ENCODE data around the gene KCNK10.

KCNK10 gene

DNA sequence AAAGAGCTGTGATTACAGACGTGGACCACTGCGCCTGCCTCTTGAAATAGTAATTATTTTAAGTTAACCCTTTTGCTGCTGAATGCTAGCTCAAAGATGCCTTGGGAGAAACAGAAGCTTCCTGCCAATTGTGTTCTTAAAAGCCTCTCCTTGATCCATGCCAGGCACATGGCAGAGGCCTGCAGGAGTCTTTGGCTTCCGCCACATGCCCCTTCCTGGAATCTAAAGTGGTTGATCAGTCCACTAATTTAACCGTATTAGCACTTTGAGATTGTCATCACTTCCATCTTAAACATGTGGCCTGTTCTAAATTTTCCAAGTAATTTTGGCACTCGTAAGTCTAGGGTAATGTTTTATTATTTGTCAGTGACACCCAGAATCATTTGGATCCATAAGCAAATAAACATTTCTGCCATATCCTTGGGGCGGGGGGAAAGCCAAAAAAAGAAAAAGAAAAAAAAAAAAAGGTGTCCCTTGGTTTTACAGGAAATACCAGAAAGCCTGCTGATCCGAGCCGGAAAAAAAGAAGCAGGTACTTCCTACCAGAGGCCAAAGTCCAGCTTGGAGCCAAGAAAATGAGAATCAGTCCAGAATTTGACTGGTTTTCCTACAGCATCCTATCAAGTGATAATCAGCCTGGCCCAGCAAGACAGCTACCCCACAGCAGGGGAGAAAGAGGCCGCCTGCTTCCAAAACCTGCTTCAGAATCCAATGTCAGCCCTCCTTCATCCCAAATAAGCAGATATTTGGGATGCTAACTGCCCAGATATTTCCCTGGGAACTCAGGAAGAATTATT, 104.8 kb downstream of the KCNK10 start:
- DNase-seq (ENCODE audit: low read depth) = no peak

DNA sequence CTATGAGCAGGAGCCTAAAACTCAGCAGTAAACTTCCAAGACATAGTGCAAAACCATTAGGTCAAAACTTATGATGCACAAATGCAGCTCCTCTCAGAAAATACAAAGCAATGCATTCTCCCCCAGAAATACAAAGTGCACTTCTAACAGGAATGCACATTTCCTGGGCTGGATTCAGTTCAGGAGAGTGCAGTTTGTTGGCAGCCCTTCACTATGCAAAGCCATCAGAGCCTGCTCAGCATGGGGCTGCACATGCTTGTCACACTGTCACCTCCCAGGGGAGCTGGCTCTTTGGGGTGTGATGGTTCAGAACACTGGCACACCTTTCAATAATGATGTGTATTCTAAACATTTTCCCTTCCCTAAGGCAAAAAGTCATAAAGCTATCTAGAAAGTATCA, 110.4 kb downstream of the KCNK10 start:
- no peak for DNase-seq (ENCODE audit: low read depth)

DNA sequence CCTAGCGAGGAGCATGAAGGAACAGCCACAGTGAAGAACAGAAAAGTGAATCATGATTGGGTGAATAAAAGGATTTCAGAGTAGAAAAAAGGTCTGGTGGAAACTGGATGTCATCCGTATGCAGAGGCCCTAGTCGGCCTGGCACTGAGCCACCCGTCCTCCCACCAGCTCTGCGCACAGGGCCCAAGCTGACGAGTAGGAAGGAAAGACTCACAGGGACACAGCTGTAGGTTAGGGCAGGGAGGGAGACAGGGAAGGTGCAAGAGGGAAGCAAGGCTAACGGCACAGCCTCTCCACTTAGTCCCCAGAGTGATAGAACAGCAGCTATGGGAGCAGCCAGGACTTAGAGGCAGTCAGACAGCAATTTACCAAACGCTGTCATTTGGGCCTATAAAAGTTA, 112.6 kb downstream of the KCNK10 start:
- DNase-seq (ENCODE audit: low read depth) = no peak

DNA sequence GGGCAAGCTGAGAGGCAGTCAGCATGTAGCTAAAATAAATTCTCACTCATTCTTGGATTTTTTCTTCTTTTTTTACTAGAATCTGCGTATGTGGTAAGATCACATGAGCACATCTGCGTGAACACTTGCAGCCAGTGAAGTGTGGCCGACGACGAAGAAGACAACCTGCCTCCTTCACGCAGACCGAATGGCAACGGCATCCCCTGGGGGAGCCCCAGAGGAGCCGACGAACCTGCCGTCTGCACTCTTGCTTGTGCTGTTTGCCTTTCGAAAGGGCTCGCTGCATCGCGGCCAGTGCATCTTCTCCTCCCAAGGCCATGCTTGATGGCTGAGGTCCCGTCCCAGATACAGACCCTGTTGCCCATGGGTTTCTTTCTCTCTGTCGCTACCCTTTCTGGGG, 113.8 kb downstream of the KCNK10 start:
- DNase-seq (ENCODE audit: low read depth) = no peak

DNA sequence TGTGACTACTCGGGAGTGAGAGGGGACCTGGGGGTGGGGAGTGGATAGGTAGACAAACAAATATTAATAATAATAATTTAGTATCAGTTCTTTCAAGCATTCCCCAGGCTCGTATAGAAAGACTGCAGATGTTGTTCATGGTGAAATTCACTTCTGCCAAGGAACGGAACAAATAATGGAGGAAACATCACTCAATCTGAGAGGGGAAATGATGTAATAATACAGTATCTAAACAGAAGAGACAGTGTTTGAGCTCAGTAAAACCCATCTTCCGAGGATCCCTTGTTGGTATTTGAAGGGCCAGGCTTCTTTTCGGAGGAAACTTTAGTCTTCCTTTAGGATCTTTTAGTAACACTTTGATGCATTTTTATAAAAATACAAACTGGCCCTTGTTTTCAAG, 114.2 kb downstream of the KCNK10 start:
- no peak for DNase-seq (ENCODE audit: low read depth)

DNA sequence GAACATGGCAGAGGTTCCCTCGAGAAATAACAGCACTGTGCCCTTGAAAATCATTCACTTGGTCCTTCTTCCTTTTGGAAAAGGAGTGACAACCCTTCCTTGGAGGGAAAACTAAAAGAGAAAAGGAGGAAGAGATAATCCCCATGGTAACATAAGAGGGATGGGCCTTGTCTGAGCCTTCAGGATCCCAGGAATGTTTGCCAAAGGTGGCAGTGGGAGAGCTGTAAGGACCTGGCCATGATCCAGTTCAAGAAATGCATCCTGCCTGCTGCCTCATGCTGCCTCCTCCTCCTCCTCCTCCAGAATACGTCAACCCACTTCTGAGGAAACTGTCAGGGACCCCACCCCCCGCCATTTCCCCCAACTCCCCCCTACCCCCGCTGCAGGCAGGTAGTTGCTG, 118.8 kb downstream of the KCNK10 start:
- DNase-seq (ENCODE audit: low read depth) = no peak

DNA sequence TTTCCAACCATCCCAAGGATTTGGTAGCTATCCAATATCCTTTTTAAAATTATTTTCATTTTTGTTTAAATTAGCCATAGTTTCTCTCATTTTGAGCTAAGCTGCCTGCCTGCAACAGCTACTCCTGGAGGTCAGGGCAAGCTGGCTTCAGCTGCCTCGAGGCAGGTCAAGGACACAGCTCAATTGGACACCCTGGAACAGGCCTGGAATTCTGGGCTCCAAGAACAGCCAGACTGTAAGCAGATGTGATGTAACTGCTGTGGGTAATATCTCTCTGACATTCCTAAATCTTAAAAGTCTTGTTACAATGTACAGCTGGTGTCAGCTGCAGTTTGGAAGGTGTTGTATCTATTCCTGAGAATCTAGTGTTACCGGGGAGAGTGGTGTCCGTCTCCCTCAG, 119.8 kb downstream of the KCNK10 start:
- no peak for DNase-seq (ENCODE audit: low read depth)

DNA sequence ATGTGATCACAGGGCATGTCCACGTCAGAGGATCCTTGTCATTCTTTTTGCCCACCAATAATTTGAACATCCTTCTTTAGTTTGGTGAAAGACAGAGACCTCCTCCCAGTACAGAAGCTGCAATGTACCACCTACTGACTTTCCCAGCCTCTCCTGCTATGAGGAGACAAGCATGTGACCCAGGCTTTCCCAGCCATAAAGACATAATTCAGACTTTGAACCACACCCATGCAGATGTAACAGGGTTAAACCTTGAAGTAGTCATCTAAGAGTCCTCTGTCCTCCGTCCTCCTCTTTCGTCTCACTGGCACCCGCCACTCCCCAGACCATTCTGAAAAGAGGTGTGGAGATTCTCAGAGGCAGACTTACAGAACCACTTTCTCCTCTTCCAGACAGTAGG, 120.8 kb downstream of the KCNK10 start:
- no peak for DNase-seq (ENCODE audit: low read depth)

DNA sequence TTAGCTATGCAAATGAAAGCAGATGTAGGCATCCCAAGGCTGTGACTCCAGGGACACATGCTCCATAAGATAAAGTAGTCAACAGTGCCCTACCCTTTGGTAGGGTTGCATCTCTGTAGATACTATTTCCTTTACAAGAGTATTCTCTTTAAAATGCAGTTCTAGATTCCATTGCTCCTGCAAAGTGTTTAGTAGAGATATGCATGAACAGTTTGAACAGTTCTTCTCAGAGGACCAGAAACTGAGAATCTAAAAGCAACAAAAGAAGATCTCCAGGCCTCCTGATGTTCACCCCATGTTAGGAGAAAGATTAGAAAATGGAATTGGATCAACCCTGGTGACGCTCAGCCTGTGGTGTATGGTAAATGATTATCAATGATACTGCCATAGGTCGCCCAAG, 121.2 kb downstream of the KCNK10 start:
- DNase-seq (ENCODE audit: low read depth) = no peak

DNA sequence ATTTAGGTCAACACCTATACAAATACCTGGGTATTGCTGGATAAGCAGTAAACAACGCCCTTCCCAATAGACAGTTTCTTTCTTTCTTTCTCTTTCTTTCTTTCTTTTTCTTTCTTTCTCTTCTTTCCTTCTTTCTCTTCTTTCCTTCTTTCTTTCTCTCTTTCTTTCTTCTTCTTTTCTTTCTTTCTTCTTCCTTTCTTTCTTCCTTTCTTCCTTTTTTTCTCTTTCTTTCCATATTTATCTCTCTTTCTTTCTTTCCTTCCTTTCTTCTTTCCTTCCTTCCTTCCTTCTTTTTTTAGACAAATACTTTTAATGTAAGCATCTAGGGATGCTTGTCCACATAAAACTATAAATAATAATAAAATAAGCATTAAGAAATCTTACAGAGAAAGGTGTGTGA, 123.2 kb downstream of the KCNK10 start:
- no peak for DNase-seq (ENCODE audit: low read depth)

DNA sequence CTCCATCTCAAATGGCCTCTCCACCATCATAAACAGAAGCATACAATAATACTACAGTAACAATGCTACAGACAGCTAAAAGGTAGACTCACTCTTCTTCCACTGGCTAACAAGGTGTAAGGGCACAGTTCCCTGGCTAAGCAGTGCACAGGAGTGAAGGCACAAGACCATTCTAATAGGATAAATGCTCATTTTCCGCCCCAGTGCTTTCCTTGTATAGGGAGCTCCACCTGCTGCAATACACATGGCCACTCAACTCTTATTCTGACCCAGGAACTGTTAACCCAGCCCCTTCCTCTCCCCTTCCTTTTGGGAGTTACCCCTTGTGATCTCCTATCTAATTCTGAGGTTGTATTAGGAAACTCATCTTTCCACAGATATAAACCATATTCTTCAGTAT, 124.6 kb downstream of the KCNK10 start:
- DNase-seq (ENCODE audit: low read depth) = no peak

DNA sequence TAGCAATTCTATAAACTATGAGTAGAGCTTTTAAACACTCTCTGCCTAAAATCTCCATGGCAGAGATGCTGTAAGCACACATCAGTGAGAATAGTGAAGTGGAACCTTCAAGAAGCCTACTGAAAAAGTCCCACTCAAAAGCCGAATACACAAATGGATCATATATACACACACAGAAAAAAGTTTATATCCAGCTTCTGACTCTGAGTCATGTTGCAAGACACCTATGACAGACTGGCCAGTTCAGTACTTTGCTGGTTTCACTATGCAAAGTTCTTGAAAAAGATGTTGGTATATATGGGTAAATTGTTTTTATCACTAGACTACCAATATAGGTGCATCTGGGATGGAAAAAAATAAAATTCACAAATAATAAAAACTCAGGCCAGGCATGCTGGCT, 126.1 kb downstream of the KCNK10 start:
- no peak for DNase-seq (ENCODE audit: low read depth)

DNA sequence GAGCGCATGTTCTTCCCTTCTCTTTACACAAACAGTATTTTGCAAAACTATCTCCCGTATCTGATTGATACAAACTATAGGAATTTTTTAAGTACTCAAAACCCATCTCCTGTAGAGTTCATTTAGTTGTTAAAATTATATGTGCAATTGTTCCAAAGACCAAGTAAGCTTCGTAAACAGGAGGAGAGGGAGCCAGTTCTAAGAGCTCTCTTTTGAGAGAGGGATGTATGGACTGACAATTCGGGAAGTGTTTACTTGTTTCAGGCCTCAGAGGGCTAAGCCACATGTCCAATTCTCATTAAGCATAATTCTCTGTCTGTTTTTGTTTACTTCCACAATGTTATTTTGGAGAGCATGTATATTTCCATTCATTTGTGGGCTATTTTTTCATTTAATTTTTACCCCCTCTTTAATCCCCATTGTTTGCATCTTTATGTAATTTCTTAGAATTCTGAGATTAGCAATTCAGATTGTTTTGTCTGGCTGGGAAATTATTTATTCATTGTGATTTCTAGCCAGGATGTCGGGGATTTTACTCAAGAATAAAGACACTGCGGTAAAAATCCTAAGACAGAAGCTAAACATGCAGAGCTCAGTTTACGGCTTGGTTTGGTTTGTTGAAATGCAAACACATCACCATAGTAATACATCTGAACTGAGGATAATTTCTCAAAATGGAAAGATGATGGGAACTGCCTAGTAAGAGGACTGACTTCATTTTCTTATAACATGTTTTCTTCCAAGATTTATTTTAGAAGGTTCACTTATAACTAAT, 126.8 kb downstream of the KCNK10 start:
- DNase-seq (ENCODE audit: low read depth) = no peak

DNA sequence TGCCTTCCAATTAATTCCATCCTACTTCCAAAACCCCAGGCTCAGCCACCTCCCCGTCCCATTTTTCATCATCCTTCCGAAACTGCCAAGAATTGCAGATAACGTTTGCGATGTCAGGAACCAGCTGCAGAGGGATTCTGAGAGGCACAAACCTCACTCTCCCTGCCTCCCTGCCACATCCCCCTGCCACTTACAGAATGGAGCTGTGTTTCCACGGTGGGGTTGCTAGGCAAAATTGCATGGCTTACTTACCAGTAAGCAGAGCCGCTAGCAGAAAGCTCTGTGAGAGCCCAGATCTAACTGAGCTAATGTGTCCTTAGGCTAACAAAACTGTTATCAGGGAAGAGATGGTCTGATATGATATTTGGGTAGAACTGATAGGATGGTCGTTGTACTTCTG, 127.4 kb downstream of the KCNK10 start:
- DNase-seq (ENCODE audit: low read depth) = no peak

DNA sequence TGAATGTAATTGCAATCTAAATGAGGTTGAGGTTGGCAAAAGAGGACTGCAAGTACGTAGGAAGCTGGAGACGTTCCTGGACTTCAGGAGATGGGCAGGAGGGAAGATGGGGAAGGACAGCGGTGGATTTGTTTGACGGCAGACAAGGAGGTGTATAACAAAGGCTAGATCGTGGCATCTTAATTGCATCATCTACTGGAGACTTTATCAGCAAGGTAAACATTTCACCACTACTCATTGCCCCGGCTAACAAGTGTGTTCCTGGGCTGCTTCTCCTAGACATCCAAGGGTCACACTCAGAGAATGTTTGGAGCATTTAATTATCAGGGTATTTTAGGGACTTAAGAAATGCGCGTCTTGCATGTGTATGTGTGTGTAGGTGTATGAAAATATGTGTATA, 128.5 kb downstream of the KCNK10 start:
- DNase-seq (ENCODE audit: low read depth) = no peak

DNA sequence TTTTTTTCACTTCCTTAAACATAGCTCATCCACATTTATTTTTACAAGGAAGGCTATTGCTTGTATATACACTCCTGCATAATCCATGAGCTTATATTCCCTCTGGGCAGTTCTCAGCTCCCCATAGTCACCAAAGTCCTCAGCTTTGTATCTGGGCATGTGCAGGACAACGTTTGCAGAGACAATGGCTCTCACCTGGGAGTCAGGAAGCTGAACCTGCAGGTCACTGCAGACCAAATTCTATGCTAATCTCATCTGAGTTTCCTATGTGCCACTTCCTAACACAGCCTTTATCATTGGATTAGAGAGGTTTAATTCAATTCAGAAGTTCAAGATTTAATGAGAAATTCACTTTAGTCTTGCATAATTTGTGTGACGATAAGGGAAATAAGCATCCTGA, 131.5 kb downstream of the KCNK10 start:
- DNase-seq (ENCODE audit: low read depth) = no peak

DNA sequence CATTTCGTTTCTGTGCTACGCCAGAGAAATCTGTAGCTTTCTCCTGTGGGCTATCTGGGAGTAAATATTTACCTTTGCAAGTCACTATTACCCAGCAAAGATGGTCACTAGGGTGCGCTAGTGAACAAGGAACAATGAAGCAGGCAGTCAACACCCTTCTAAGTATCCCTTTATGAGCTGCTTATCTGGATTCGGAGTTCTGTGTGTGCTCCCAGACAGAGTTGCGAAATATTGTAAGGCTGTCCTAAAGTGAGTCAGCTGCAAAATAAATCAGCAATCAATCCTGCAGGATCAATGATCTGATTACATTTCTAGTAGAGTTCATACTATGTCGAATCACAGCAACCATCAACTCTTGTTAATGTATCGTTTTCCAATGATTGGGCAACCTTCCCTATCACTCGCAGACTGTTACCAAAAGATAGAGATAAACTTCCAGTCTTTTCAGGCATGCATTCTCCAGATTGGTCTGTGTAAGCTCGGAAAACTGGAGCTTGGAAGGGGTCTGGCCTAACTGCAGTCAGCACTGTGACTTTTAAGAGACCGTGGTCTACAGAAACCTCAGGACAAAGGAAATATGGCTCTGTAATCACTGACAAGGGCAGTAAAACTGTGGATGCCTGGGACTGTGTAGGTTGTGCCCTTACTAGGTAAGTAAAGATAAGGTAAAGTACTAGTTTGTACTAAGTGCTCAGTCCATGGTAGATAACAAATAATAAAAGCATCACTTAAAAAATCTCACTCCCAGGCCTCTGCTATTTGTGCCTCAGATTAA, 133.5 kb downstream of the KCNK10 start:
- DNase-seq (ENCODE audit: low read depth) = peak; percentile 18

DNA sequence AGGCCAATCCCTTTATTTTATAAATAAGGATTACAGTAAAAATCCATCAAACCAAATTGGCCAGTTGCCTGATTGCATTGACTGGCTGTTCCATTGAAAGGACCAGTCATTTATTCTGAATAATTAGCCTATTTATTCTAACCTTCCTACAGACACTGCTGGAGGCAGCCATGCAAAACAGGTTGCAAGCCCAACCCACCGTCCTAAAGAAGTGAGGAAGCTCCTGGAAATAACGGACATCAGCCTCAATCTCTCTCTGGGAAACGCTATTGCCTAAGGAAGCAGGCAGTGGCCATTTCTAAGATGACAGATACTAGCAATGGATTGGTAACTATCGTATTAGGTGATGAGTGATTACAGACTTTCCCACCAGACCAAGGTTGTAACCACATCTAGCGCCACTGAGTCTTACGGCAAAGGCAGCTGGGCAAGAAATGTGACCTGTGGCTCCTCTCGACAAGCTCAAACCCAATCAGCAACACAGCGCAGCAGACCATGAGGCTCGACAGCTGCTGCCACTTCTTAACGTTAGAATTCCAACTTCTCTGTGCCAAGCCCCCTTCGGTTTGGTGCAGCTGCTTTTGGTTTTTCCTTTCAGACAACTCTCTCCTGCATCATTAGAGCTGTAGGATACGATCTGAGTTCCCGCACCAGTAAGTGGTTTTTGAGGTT, 134.2 kb downstream of the KCNK10 start:
- DNase-seq (ENCODE audit: low read depth) = no peak

DNA sequence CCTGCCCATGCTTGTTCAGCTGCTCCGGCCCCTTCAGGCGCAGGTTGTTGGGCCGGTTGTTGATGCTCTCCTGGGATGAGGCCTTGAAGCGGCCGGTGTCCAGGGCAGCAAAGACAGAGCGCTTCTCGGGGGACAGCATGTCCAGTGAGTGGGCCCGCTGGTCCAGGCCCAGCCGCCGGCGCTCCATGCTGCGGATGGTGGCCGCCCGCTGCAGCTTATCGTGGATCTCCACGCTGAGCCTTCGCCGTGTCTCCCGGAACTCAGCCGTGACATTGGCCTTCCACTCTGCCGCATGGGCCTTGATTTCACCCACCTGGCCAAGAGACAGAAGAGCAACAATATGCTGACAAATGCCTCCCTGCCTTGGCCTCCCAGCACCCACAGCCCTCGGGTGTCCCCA, 137.2 kb downstream of the KCNK10 start:
- DNase-seq (ENCODE audit: low read depth) = no peak

DNA sequence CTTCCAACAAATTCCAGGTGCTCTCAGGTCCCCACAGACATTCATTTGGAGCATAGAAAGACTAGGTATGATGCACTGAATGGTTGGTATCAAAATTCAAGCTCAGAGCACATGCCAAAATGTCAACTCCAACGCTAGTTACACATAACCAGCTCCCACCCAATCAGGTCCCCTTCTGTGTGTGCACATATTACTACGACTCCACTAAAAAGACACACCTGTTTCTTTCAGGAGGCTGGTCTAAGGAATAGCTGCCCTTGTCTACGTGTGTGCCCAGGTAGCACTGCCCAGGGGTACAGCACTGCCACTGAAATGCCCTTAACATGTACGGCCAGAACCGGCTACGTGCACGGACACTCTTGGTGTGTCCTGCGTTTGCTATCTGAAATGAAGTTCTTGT, 138.1 kb downstream of the KCNK10 start:
- DNase-seq (ENCODE audit: low read depth) = no peak

DNA sequence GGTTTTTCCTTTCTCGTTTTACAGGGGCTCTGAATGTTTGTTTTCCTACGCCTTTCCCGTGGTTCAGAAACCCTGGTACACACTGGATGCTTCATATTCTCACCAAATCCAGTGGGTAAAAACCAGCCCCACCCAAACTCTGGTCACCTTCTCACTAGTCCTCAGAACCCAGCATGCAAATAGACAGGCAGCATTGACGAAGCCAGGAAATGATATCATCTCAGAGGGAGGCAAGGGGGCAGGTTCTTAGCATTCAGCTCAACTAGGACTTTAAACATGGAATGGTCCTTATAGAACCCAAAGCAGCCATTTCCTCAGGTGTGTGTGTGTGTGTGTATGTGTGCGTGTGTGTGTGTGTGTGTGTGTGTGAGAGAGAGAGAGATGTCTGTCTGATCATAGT, 142.0 kb downstream of the KCNK10 start:
- DNase-seq (ENCODE audit: low read depth) = no peak

DNA sequence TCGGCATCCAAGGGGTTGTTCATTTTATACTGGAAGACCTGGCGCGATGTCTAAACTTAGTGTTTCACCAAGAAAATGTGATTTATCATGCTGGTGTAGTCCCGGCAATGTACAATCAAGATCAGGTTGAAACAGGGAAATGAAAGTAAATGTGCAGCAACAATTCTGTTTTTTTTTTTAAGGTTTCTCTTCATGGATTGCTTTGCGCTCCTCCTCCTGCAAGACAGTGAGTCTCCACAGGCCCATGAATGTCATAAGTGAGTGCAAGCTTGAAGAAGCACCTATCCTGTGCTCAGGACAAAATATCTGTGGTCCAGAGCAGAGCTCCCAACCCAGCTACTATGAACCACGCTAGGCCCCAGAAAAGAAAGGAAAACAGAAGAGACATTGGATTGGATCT, 143.4 kb downstream of the KCNK10 start:
- no peak for DNase-seq (ENCODE audit: low read depth)
